A673 (cell line): ENCODE measurements around the gene BRD2. TPM values are rescaled to one million over a fixed set of nuclear protein-coding genes. Genes with fewer than 3 reads are reported as not detected.

Experiments used
- BruUV-seq: library from RNA; stranded (reverse); fragments of 400-500 nt; replicated peaks from 2 replicates; lab custom pipeline; 2021; lab: Mats Ljungman, UMichigan
- CTCF ChIA-PET: fragments of 300-600 bp; sonication (Branson Sonifier 250); formaldehyde crosslinking; loops from one replicate; lab custom pipeline; 2022; ENCODE audit warnings: antibody characterized with exemption; lab: Charles Lee
- POLR2A ChIA-PET: fragments of 300-600 bp; sonication (Branson Sonifier 250); formaldehyde crosslinking; loops from one replicate; lab custom pipeline; 2022; ENCODE audit warnings: antibody characterized with exemption; ENCODE audit not compliant: low non-redundant PET; lab: Charles Lee
- DNase-seq: peaks from one replicate; pipeline ENCODE4 v3.0.0-alpha.2; 2015; ENCODE audit warnings: low spot score
- H3K27ac ChIP-seq: fragments of 200-600 bp; sonication (generic); 2 replicates; pipeline ENCODE4 v1.5.1; 2016; ENCODE audit warnings: mixed run types, low read depth, mild to moderate bottlenecking, mixed read lengths, antibody characterized with exemption, low read length; ENCODE audit not compliant: poor library complexity, severe bottlenecking
- H3K27me3 ChIP-seq: fragments of 200-600 bp; sonication (generic); replicated peaks from 2 replicates; pipeline ENCODE4 v1.6.1; 2017; ENCODE audit warnings: mixed run types, low read depth, mild to moderate bottlenecking, mixed read lengths, antibody characterized with exemption, low read length; ENCODE audit not compliant: insufficient read depth, poor library complexity
- H3K36me3 ChIP-seq: fragments of 200-600 bp; sonication (generic); 2 replicates; pipeline ENCODE4 v1.6.1; 2016; ENCODE audit warnings: mixed run types, mild to moderate bottlenecking, mixed read lengths, antibody characterized with exemption, low read length; ENCODE audit not compliant: insufficient read depth, poor library complexity, severe bottlenecking
- H3K4me1 ChIP-seq: fragments of 200-600 bp; sonication (generic); 2 replicates; pipeline ENCODE4 v1.6.1; 2017; ENCODE audit warnings: mixed run types, mild to moderate bottlenecking, mixed read lengths, antibody characterized with exemption, low read length; ENCODE audit not compliant: insufficient read depth, poor library complexity, severe bottlenecking
- H3K4me3 ChIP-seq: fragments of 200-600 bp; sonication (generic); 2 replicates; pipeline ENCODE4 v1.5.1; 2016; ENCODE audit warnings: low read depth, mixed run types, mild to moderate bottlenecking, mixed read lengths, low read length; ENCODE audit not compliant: poor library complexity, severe bottlenecking
- H3K9me3 ChIP-seq: fragments of 200-600 bp; sonication (generic); 2 replicates; pipeline ENCODE4 v1.6.1; 2016; ENCODE audit warnings: mixed run types, low read depth, mild to moderate bottlenecking, mixed read lengths, antibody characterized with exemption, low read length; ENCODE audit not compliant: poor library complexity, severe bottlenecking
- CTCF ChIP-seq: fragments of 300-800, 200-600 bp; sonication (generic); conservative IDR thresholded peaks from 2 replicates; pipeline ENCODE4 v1.5.1; 2017; ENCODE audit warnings: low read depth, mild to moderate bottlenecking, antibody characterized with exemption, low read length, moderate library complexity, mixed read lengths
- EZH2 ChIP-seq: fragments of 200-600 bp; sonication (generic); IDR thresholded peaks from 2 replicates; pipeline ENCODE4 v1.6.1; 2017; ENCODE audit warnings: borderline replicate concordance, low read depth, mild to moderate bottlenecking, mixed read lengths, antibody characterized with exemption, low read length; ENCODE audit not compliant: poor library complexity, severe bottlenecking
- intact Hi-C: fragments of 100-400 bp; cut with micrococcal nuclease; formaldehyde crosslinking; loops from one replicate; pipeline ENCODE4 v1.10.0; 2022; ENCODE audit not compliant: unreplicated experiment
- total RNA-seq: library from RNA; stranded (reverse); gene quantifications from 2 replicates; pipeline ENCODE4 v1.2.3, GENCODE V29; 2021

The BRD2 gene
- total RNA-seq, 1 experiment from 2014 or later = 335 TPM

- H3K27me3 ChIP-seq = peaks cover 26% of the 10 kb centered on the region
- H3K4me1 ChIP-seq = no peaks in the 10 kb centered on the region
- no peak overlapping the region for H3K27ac ChIP-seq
- CTCF ChIA-PET = no interaction called here
- DNase-seq = no peak
- H3K4me3 ChIP-seq = no peak overlapping the region
- TF ChIP-seq EZH2 (no peak), CTCF (no peak)
- no peaks in the 10 kb centered on the region for H3K36me3 ChIP-seq
- no TSS peak for BruUV-seq
- no peaks in the 10 kb centered on the region for H3K9me3 ChIP-seq
- intact Hi-C loops = no loop called here
- POLR2A ChIA-PET = no interaction called here
These were observed 46.3 kb upstream of the BRD2 start for GRCh38 chr6:32922083-32922482.

- CTCF ChIA-PET = no interaction called here
These were observed 37.2 kb upstream of the BRD2 start for GRCh38 chr6:32931211-32931610.

GRCh38 chr6:32932132-32932868 is 36.1 kb upstream of the BRD2 start:
- BruUV-seq = no TSS peak
- Histone ChIP-seq H3K36me3 (no peaks in the 10 kb centered on the region), H3K4me3 (no peak overlapping the region), H3K9me3 (no peaks in the 10 kb centered on the region), H3K4me1 (no peaks in the 10 kb centered on the region), H3K27me3 (peaks cover 21% of the 10 kb centered on the region), H3K27ac (no peak overlapping the region)
- ChIA-PET POLR2A (no interaction called here), CTCF (interaction anchor here (0.6 to 3.6 kb wide), 3 partner anchors 44 to 241 kb away, joined by 3 to 61 read pairs (median 3); no protein-coding TSS in a partner anchor)
- DNase-seq = no peak
- TF ChIP-seq EZH2 (no peak), CTCF (no peak)
- intact Hi-C loops = no loop called here

More at GRCh38 chr6:32931211-32931610, 37.2 kb upstream of the BRD2 start:
- DNase-seq = no peak
- Histone ChIP-seq H3K27ac (no peak overlapping the region), H3K9me3 (no peaks in the 10 kb centered on the region), H3K4me1 (no peaks in the 10 kb centered on the region), H3K4me3 (no peak overlapping the region), H3K27me3 (peaks cover 21% of the 10 kb centered on the region), H3K36me3 (no peaks in the 10 kb centered on the region)
- intact Hi-C loops = no loop called here
- TF ChIP-seq CTCF (no peak), EZH2 (no peak)
- POLR2A ChIA-PET = no interaction called here
- BruUV-seq = no TSS peak
